Measurements from ENCODE around the gene PWWP2B.

PWWP2B gene

GRCh38 chr10:132458586-132459300 is 61.7 kb downstream of the PWWP2B start:
- H3K4me3 ChIP-seq (replicated peaks in 1 of 2; ENCODE audit: low read depth in 2 of 2, low read length in 2 of 2), result no peak overlapping the region
- peak; percentile 25 to 33 for DNase-seq (ENCODE audit: low read depth in 2 of 2)

GRCh38 chr10:132459301-132460003 is 62.5 kb downstream of the PWWP2B start:
- no peak for TF ChIP-seq CTCF (IDR thresholded peaks at IDR 0.05; ENCODE audit: low read depth, low read length)
- DNase-seq (ENCODE audit: low read depth in 2 of 2), result no peak
- no peak overlapping the region for H3K4me3 ChIP-seq (replicated peaks in 1 of 2; ENCODE audit: low read depth in 2 of 2, low read length in 2 of 2)

More at GRCh38 chr10:132458586-132459300, 61.7 kb downstream of the PWWP2B start:
- peak; percentile 64 for TF ChIP-seq CTCF (IDR thresholded peaks at IDR 0.05; ENCODE audit: low read depth, low read length)

- no peak for DNase-seq (ENCODE audit: low read depth in 2 of 2)
- no peak for TF ChIP-seq CTCF (IDR thresholded peaks at IDR 0.05; ENCODE audit: low read depth, low read length)
- H3K4me3 ChIP-seq (replicated peaks in 1 of 2; ENCODE audit: low read depth in 2 of 2, low read length in 2 of 2), result no peak overlapping the region
Observed at GRCh38 chr10:132460071-132460470, 63.1 kb downstream of the PWWP2B start.

GRCh38 chr10:132460691-132461090 is 63.7 kb downstream of the PWWP2B start:
- TF ChIP-seq CTCF (IDR thresholded peaks at IDR 0.05; ENCODE audit: low read depth, low read length), result no peak
- no peak overlapping the region for H3K4me3 ChIP-seq (replicated peaks in 1 of 2; ENCODE audit: low read depth in 2 of 2, low read length in 2 of 2)
- DNase-seq (ENCODE audit: low read depth in 2 of 2), result no peak

GRCh38 chr10:132461103-132461682 is 64.2 kb downstream of the PWWP2B start:
- H3K4me3 ChIP-seq (replicated peaks in 1 of 2; ENCODE audit: low read depth in 2 of 2, low read length in 2 of 2), result no peak overlapping the region
- TF ChIP-seq CTCF (IDR thresholded peaks at IDR 0.05; ENCODE audit: low read depth, low read length), result no peak

GRCh38 chr10:132461683-132462231 is 64.8 kb downstream of the PWWP2B start:
- H3K4me3 ChIP-seq (replicated peaks in 1 of 2; ENCODE audit: low read depth in 2 of 2, low read length in 2 of 2), result no peak overlapping the region
- no peak for DNase-seq (ENCODE audit: low read depth in 2 of 2)

More at GRCh38 chr10:132461103-132461682, 64.2 kb downstream of the PWWP2B start:
- DNase-seq (ENCODE audit: low read depth in 2 of 2), result no peak

More at GRCh38 chr10:132461683-132462231, 64.8 kb downstream of the PWWP2B start:
- TF ChIP-seq CTCF (IDR thresholded peaks at IDR 0.05; ENCODE audit: low read depth, low read length), result no peak

Measured in cardiac fibroblast (primary cell).